CD4-positive, alpha-beta T cell treated with Interleukin-6 at 100 ng/mL for 8 hours (primary cell): ENCODE measurements around the gene TFAP2D.

Experiments used
- DNase-seq: peaks from one replicate; pipeline ENCODE4 v3.0.0-alpha.2; 2020; ENCODE audit warnings: mixed read lengths, low spot score

TFAP2D gene

GRCh38 chr6:50819466-50819903, 106.2 kb downstream of the TFAP2D start:
- no peak for DNase-seq

- no peak for DNase-seq
Measured at GRCh38 chr6:50819904-50820868, 106.9 kb downstream of the TFAP2D start.

- DNase-seq, result no peak
Measured at GRCh38 chr6:50820869-50821264, 107.5 kb downstream of the TFAP2D start.

DNA sequence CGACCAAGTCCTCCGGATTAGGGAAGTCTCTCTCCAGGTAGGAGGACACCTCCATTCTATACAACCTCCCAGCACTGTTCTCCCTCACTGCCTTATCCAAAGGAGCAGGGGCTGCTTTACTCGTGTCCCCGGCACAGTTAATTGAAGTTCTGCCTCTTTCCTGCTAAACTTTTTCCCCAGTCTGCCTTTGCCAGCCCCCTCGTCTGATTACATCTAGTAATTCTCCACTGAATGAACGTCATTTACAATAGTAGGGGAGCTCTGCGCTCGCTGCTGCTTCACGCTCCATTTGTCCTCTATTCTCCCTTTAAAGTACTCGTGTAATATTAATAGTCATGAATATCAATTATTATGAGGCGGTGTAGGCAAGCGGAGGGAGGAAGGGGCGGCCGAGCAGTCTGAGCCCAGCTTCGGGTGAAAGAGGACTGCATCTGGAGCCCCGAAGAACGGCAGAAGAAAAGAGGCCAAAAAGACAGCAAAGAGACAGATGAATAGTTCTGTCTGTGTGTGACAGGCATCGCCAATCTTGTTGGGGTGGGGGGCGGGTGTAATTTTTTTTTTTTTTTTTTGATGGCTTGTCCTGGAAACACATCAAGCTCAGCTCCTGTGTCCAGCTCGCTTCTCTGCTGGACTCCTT, 108.2 kb downstream of the TFAP2D start:
- DNase-seq, result no peak

DNA sequence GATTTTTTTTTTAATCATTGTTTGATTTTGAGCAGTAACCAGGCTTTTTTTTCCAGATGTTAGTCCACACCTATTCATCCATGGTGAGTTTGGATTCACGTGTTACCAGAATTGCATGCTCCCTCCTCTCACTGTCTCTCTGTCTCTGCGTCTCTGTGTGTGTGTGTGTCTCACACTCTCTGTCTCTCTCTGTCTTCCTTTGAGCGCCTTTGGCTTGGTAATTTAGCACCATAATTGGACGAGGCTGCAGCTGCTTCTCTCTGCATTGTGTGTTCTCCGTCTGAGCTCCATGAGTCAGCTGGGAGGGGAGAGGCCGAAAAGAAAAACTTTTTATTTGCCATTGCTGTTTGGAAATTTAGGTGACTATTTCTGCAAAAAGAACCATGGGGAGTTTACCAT, 108.8 kb downstream of the TFAP2D start:
- DNase-seq, result no peak
